HG02678 (cell line): ENCODE data around the gene FRS2.

Experiments used
- ATAC-seq: cut with Tn5 transposase; IDR thresholded peaks from one replicate; pipeline ENCODE4 v1.9.1; 2021; ENCODE audit warnings: mild to moderate bottlenecking, moderate library complexity; ENCODE audit not compliant: unreplicated experiment

The FRS2 gene

GRCh38 chr12:69497308-69498026 is 27.3 kb downstream of the FRS2 start:
- ATAC-seq, result peak; percentile 95

- no peak for ATAC-seq
Observed at GRCh38 chr12:69500631-69501030, 30.4 kb downstream of the FRS2 start.

- ATAC-seq, result no peak
Observed at GRCh38 chr12:69501154-69501895, 31.1 kb downstream of the FRS2 start.

GRCh38 chr12:69502345-69503081 is 32.3 kb downstream of the FRS2 start:
- no peak for ATAC-seq

GRCh38 chr12:69508091-69508490 is 37.9 kb downstream of the FRS2 start:
- ATAC-seq, result no peak

GRCh38 chr12:69508621-69509020 is 38.4 kb downstream of the FRS2 start:
- no peak for ATAC-seq

GRCh38 chr12:69509308-69509736 is 39.1 kb downstream of the FRS2 start:
- no peak for ATAC-seq

GRCh38 chr12:69509904-69510827 is 40.0 kb downstream of the FRS2 start:
- no peak for ATAC-seq

GRCh38 chr12:69511016-69511415 is 40.8 kb downstream of the FRS2 start:
- ATAC-seq, result no peak

GRCh38 chr12:69511469-69512267 is 41.5 kb downstream of the FRS2 start:
- ATAC-seq, result no peak

- ATAC-seq, result no peak
Observed at GRCh38 chr12:69512820-69513219, 42.6 kb downstream of the FRS2 start.

- no peak for ATAC-seq
Observed at GRCh38 chr12:69513297-69513696, 43.1 kb downstream of the FRS2 start.

GRCh38 chr12:69514111-69514510 is 43.9 kb downstream of the FRS2 start:
- ATAC-seq, result no peak

- ATAC-seq, result no peak
Observed at GRCh38 chr12:69514845-69515244, 44.7 kb downstream of the FRS2 start.

- no peak for ATAC-seq
Observed at GRCh38 chr12:69515394-69515930, 45.3 kb downstream of the FRS2 start.

GRCh38 chr12:69516950-69517349 is 46.8 kb downstream of the FRS2 start:
- no peak for ATAC-seq

GRCh38 chr12:69517406-69517805 is 47.2 kb downstream of the FRS2 start:
- no peak for ATAC-seq

- ATAC-seq, result no peak
Observed at GRCh38 chr12:69519871-69520270, 49.7 kb downstream of the FRS2 start.
